ENCODE results near the gene NPHP3.
A peak's percentile ranks its signal among the peaks of the same experiment; 100 is the strongest.
"Not testable (repeated sequence)": the region's sequence is repeated elsewhere in the genome, so short reads cannot be mapped to it uniquely, and the experiment has no call there.

Gene NPHP3

GRCh38 chr3:132722165-132723023 is at the start of gene NPHP3:
NPHP3 (minus strand) TSS chr3:132722409; CDS start chr3:132722355, 54 bp downstream.
- peak; percentile 95 for DNase-seq (ENCODE audit: low read depth)
- H3K4me3 ChIP-seq (ENCODE audit: low read depth, low read length), result peak within 1 kb of the TSS; percentile 75

GRCh38 chr3:132758740-132759139 is 36.5 kb upstream of the NPHP3 start:
- no peak overlapping the region for H3K4me3 ChIP-seq (ENCODE audit: low read depth, low read length)
- DNase-seq (ENCODE audit: low read depth), result no peak

DNA sequence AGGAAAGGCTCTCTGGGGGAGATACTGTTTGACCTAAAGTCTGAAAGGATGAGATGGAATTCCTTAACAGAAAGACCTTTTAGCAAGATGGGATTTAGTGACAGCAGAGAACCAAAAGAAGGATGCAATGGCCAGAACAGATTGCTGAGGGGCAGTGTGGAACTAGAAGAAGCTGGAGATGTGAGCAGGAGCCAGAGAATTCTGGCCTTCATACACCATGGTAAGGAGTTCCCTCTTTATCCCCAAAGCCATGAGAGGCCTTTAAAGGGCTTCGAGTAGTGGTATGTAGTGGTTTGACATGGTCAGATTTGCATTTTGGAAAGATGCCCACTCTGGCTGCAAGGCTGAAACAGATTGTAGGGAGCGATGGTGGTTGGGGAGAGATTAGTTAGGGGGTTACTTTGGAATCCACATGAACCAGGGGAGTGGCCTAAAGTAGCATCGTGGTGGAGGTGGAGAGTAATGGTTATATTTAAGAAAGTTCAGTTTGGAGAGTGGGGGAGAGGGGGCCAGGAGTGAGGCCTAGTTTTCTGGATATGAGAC is 34.0 kb upstream of the NPHP3 start:
- H3K4me3 ChIP-seq (ENCODE audit: low read depth, low read length), result no peak overlapping the region

GRCh38 chr3:132753946-132754345 is 31.7 kb upstream of the NPHP3 start:
- H3K4me3 ChIP-seq (ENCODE audit: low read depth, low read length), result no peak overlapping the region

More for the DNA sequence above, 34.0 kb upstream of the NPHP3 start:
- DNase-seq (ENCODE audit: low read depth), result no peak

GRCh38 chr3:132749786-132750185 is 27.6 kb upstream of the NPHP3 start:
- no peak overlapping the region for H3K4me3 ChIP-seq (ENCODE audit: low read depth, low read length)
- DNase-seq (ENCODE audit: low read depth), result peak; percentile 19

More at GRCh38 chr3:132753946-132754345, 31.7 kb upstream of the NPHP3 start:
- no peak for DNase-seq (ENCODE audit: low read depth)

GRCh38 chr3:132746720-132747119 is 24.5 kb upstream of the NPHP3 start:
- not testable (repeated sequence) for H3K4me3 ChIP-seq (ENCODE audit: low read depth, low read length); DNase-seq (ENCODE audit: low read depth)

DNA sequence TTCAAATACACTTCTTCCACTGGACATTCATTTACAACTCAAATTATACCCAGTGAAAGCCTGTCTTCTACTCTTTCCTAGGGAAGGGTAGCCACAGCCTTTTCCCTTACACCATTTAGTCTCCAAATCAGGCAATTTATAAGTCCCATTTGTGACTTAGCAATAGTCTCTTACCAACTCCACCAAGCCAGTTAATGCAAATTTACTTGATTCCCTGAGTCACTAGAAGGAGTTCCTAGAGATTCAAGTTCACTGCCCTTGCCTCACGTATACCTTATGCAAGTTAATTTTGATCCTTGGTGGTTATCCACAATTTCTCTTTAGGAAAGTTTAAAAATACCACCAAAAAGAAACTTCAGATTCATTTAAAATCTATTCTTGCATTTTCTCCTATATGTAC is 16.1 kb upstream of the NPHP3 start:
- no peak for DNase-seq (ENCODE audit: low read depth)
- H3K4me3 ChIP-seq (ENCODE audit: low read depth, low read length), result no peak overlapping the region

- no peak for DNase-seq (ENCODE audit: low read depth)
- no peak overlapping the region for H3K4me3 ChIP-seq (ENCODE audit: low read depth, low read length)
Observed at GRCh38 chr3:132735589-132735988, 13.4 kb upstream of the NPHP3 start.

GRCh38 chr3:132730891-132731580 is 8.8 kb upstream of the NPHP3 start:
- peak; percentile 13 for DNase-seq (ENCODE audit: low read depth)

GRCh38 chr3:132726341-132726823 is 4.2 kb upstream of the NPHP3 start:
- no peak overlapping the region for H3K4me3 ChIP-seq (ENCODE audit: low read depth, low read length)
- no peak for DNase-seq (ENCODE audit: low read depth)

More at GRCh38 chr3:132730891-132731580, 8.8 kb upstream of the NPHP3 start:
- H3K4me3 ChIP-seq (ENCODE audit: low read depth, low read length), result no peak overlapping the region

DNA sequence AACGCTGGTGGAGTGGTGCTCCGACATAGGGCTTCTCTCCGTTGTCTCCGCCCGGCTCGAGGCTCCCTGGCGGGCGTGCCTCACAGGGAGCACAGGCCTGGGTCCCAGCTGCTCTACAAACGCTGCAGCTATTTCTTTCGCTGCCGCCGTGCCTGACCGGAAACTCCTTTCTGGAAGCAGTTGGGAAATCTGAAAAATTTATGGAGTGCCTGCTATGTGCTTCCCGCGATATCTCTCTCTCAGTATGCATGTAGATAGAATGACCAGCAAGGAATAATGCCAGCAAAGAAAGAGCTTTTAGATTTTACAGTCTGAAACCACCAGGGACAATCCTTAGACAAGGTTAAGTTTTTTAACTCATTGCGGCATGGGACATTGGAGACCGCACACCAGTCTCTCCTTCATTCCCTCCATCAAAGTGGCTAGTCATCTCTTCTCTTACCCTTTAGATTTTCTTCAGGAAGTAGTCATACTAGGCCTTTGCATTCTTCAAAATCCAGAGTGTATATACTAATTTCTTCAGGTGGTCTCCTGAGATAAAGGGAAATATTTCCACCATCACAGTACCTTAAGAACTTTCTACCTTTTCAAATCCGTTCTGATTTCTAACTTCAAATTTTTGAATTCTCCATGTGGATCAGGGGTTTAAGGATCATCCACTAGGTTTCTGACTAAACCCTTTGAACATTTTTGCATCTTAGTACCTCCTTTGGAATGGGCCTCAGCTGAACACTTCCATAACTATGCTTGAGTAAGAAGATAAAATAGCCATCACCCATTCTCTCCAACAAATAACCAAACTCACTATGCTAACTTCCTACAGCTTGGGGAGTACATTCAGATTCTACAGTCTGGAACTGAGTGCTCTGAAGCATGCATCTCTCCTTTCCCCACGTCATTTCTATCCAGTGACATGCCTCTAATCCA is 1.1 kb upstream of the NPHP3 start:
- H3K4me3 ChIP-seq (ENCODE audit: low read depth, low read length), result peak overlapping the region; percentile 70
- no peak for DNase-seq (ENCODE audit: low read depth)

DNA sequence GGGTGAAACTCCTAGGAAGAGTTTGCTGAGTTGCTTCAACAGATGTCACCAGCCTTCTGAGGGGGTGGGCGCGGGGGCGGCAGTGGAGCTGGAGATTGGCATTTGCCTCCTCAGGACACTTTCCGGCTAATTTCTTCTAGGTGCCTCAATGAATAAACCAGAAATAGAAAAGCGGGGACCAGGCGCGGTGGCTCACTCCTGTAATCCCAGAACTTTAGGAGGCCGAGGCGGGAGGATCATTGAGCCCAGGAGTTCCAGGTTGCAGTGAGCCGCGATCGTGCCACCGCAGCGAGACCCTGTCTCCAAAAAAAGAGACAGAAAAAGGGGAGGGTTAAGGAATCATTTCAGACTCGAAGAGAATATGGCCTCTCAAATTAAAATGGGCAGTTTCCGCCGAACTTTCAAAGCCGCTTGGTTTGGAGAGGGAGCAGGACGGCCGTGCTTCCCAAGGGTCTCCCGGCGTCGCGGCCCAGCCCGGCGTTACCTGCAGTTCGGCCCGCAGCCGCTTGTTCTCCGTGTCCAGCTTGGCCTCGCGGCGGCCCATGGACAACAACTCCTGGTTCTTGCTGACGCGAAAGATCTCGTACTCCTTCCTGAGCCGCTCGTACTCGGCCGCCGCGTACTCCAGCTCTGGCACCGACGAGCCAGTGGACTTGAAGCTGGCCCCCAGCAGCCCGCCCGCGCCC is 587 bp downstream of the NPHP3 start:
- peak overlapping the region; percentile 75 for H3K4me3 ChIP-seq (ENCODE audit: low read depth, low read length)
- peak; percentile 12 for DNase-seq (ENCODE audit: low read depth)

- H3K4me3 ChIP-seq (ENCODE audit: low read depth, low read length), result no peak overlapping the region
- DNase-seq (ENCODE audit: low read depth), result no peak
Observed at GRCh38 chr3:132720228-132720627, 2.0 kb downstream of the NPHP3 start.

DNA sequence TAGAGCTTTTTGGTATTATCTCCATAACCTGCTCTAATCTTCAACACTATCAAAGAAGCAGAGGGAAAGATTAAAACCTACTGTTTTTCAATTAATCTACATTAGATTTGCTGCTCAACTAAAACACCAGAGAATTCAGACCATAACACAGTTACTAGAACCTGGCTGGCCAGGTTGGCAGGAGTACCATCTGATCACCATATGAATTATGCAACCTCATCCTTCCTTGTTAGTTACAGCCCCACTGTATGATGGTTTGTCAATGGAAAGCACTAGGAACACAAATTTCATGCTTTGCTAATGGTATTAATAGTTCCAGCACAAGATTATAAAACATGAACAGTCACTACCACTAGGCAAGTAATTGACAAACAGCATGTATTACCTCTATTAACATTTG is 5.8 kb downstream of the NPHP3 start:
- no peak overlapping the region for H3K4me3 ChIP-seq (ENCODE audit: low read depth, low read length)
- DNase-seq (ENCODE audit: low read depth), result no peak

DNA sequence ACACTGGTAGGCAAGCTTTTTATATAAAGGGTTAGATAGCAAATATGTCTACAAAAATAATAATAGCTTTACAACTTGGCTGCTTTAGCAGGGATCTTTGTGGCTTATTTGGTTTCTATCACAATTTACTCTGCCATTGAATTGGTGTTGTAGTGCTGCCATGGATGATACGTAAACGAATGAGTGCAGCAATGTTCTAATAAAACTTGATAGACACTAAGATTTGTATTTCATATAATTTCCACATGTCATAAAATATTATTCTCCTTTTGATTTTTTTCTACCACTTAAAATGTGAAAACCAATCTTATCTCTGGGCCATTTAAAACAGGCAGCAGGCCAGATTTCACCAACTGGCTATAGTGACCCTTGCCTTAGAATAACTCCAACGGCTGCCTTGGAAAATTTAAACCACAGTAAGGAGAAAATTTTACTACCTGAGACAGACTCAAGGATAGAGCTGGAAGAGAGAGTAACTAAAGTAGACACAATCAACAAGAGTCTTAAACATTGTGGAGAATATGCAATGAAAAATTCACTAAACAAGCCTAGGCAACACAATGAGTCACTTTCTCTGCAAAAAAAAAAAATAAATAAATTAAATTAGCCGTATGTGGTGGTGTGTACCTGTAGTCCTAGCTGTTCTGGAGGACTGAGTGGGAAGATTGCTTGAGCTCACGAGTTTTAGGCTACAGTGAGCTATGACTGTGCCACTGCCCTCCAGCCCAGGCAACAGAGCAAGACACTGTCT is 8.1 kb downstream of the NPHP3 start:
- no peak overlapping the region for H3K4me3 ChIP-seq (ENCODE audit: low read depth, low read length)
- DNase-seq (ENCODE audit: low read depth), result no peak

- no peak for DNase-seq (ENCODE audit: low read depth)
- no peak overlapping the region for H3K4me3 ChIP-seq (ENCODE audit: low read depth, low read length)
Observed at GRCh38 chr3:132710311-132710710, 11.9 kb downstream of the NPHP3 start.

- H3K4me3 ChIP-seq (ENCODE audit: low read depth, low read length), result no peak overlapping the region
Observed at GRCh38 chr3:132709761-132710160, 12.4 kb downstream of the NPHP3 start.

GRCh38 chr3:132703733-132704132 is 18.5 kb downstream of the NPHP3 start:
- no peak overlapping the region for H3K4me3 ChIP-seq (ENCODE audit: low read depth, low read length)
- DNase-seq (ENCODE audit: low read depth), result no peak

More at GRCh38 chr3:132709761-132710160, 12.4 kb downstream of the NPHP3 start:
- no peak for DNase-seq (ENCODE audit: low read depth)

Data from skeletal muscle cell (primary cell).